Activated naive CD4-positive, alpha-beta T cell treated with anti-CD3 and anti-CD28 coated beads, Interleukin-2, amount 50 U/mL, for 24 hours (primary cell): ENCODE measurements around the gene LPCAT4.
A peak's percentile ranks its signal among the peaks of the same experiment; 100 is the strongest.
"Not testable (repeated sequence)": the region's sequence is repeated elsewhere in the genome, so short reads cannot be mapped to it uniquely, and the experiment has no call there.

Experiments used
- H3K27ac Mint-ChIP-seq: one replicate; pipeline ENCODE4 v1.8.0; 2021; ENCODE audit warnings: mild to moderate bottlenecking, mixed read lengths
- H3K27me3 Mint-ChIP-seq: one replicate; pipeline ENCODE4 v1.8.0; 2021; ENCODE audit warnings: mixed read lengths
- H3K36me3 Mint-ChIP-seq: one replicate; pipeline ENCODE4 v1.8.0; 2021; ENCODE audit warnings: mixed read lengths
- H3K4me1 Mint-ChIP-seq: one replicate; pipeline ENCODE4 v1.8.0; 2021; ENCODE audit warnings: mixed read lengths
- H3K4me3 Mint-ChIP-seq: one replicate; pipeline ENCODE4 v1.8.0; 2021; ENCODE audit warnings: mild to moderate bottlenecking, mixed read lengths
- H3K9me3 Mint-ChIP-seq: one replicate; pipeline ENCODE4 v1.8.0; 2021; ENCODE audit warnings: mixed read lengths

LPCAT4 gene

DNA sequence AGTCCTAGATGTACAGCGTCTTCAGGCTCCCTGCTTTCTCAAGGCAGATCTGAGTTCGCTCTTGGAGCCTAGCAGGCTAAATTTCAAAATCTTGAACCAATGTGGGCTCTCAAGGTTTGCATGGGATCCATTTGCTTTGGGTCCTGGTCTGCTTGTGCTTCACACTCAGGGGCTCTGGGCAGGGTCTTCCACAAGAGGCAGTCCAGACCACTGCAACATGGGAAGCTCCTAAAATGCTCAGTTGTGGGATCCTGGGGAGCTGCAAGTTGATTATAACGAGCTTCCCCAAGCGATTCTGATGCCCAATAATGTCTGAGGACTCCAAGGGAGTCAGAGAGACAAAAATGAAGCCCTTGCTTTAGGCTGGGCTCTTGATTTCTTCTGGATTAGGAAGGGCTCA, 17.2 kb downstream of the LPCAT4 start:
- Mint-ChIP-seq H3K27me3 (no peaks in the 10 kb centered on the region), H3K9me3 (no peaks in the 10 kb centered on the region), H3K4me1 (no peaks in the 10 kb centered on the region), H3K27ac (no peak overlapping the region), H3K4me3 (no peak overlapping the region), H3K36me3 (no peaks in the 10 kb centered on the region)

DNA sequence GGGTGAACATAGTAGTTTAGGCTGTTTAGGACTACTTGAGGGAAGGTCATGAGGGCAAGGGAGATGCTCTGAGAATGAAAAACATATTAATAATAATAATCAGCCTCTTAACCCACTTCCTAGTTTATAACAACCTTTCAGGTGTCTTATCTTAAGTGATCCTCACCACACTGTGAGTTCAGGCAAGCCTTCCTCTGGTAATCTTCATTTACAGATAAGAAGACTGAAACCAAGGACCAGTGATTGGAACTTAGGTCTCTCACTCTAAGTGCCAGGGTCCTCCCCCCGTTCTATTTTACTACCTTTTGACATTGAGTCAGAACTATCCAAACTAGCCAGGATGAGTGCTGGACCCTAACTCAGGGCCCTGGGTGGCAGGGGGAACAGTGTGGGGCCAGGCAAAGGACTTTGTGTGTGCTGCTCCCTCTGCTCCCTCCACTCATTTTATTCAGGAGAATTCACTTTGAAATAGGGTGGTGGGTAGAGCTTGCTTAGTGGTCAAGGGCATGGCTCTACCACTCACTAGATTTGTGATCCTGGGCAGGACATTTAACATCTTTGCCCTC, 18.2 kb downstream of the LPCAT4 start:
- Mint-ChIP-seq H3K27ac (no peak overlapping the region), H3K27me3 (no peaks in the 10 kb centered on the region), H3K4me3 (no peak overlapping the region), H3K4me1 (no peaks in the 10 kb centered on the region), H3K9me3 (no peaks in the 10 kb centered on the region), H3K36me3 (no peaks in the 10 kb centered on the region)

DNA sequence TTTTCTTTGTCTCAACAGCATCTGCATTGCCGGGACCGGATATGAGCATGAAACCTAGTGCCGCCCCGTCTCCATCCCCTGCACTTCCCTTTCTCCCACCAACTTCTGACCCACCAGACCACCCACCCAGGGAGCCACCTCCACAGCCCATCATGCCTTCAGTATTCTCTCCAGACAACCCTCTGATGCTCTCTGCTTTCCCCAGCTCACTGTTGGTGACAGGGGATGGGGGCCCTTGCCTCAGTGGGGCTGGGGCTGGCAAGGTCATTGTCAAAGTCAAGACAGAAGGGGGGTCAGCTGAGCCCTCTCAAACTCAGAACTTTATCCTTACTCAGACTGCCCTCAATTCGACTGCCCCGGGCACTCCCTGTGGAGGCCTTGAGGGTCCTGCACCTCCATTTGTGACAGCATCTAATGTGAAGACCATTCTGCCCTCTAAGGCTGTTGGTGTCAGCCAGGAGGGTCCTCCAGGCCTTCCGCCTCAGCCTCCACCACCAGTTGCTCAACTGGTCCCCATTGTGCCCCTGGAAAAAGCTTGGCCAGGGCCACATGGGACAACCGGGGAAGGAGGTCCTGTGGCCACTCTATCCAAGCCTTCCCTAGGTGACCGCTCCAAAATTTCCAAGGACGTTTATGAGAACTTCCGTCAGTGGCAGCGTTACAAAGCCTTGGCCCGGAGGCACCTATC, 18.9 kb downstream of the LPCAT4 start:
- H3K4me3 Mint-ChIP-seq: no peak overlapping the region
- H3K27ac Mint-ChIP-seq: no peak overlapping the region
- no peaks in the 10 kb centered on the region for H3K9me3 Mint-ChIP-seq
- no peaks in the 10 kb centered on the region for H3K4me1 Mint-ChIP-seq
- H3K36me3 Mint-ChIP-seq: no peaks in the 10 kb centered on the region
- no peaks in the 10 kb centered on the region for H3K27me3 Mint-ChIP-seq

DNA sequence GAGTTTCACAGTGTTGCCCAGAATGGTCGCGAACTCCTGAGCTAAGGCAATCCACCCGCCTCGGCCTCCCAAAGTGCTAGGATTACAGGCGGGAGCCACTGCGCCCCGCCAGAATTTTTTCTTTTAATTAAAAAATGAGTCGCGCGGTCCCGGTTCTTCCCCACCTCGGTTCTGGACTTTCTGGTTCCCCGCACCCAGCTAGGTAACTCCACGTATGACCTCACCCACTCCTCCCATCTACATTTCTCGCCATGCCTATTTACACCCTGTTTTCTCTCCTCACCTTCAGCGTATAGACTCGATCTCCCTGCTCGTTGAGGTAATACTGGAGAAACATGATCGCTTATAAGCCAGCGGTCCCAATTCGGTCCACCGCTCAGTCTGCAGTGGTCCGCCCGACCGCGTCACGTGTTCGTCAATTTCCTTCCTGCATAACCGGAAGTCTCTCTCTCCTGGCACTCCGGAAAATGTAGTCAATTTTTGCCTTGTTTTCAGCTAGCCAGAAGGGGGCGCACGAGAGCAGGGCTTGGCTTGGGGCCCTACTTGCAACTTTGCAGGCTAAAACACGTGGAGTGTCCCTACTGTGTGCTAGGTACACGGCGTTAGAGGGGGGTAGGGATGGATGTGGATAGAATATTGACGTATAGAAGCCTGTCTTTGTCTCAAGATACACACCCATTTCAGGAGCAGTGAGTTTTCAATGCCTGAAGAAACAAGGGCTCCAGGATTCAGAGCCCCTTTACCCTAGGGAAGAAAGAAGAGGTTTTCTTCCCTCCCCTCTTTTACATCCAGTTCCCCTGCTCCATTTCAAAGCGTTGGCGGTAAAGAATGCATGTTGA, 24.0 kb downstream of the LPCAT4 start, which contains the start of the genes NOP10 and NUTM1:
TSS of gene NOP10 (minus strand) at position 400 of the 839 bp plus-strand sequence. CDS start at position 337, 63 bp downstream.
TSS of gene NUTM1 (plus strand) at position 579 of the 839 bp plus-strand sequence. CDS start 382 bp downstream, outside the sequence.
- Mint-ChIP-seq H3K27me3 (no peaks in the 10 kb centered on the region), H3K27ac (peak within 1 kb of the TSS; percentile 95), H3K9me3 (no peaks in the 10 kb centered on the region), H3K4me3 (no peak within 1 kb of the TSS), H3K36me3 (peaks cover 17% of the 10 kb centered on the region), H3K4me1 (peaks cover 26% of the 10 kb centered on the region)

DNA sequence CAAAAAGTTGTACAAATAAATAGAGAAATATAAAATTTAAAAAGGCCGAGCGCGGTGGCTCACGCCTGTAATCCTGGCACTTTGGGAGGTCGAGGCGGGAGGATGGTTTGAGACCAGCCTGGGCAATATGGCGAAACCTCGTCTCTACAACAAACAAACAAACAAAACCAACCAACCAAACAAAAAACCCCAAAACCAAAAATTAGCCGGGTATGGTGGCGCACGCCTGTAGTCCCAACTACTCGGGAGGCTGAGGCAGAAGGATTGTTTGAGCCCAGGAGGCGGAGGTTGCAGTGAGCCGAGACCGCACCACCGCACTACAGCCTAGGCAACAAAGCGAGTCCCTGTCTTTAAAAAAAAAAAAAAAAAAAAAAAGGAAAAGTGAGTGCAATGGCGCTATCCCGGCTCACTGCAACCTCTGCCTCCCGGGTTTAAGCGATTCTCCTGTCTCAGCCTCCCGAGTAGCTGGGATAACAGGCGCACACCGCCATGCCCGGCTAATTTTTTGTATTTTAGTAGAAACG, 24.7 kb downstream of the LPCAT4 start:
- not testable (repeated sequence) for H3K27me3 Mint-ChIP-seq, H3K4me3 Mint-ChIP-seq, H3K9me3 Mint-ChIP-seq
- peaks cover 17% of the 10 kb centered on the region for H3K36me3 Mint-ChIP-seq
- peaks cover 26% of the 10 kb centered on the region for H3K4me1 Mint-ChIP-seq
- H3K27ac Mint-ChIP-seq: peak overlapping the region; percentile 95

DNA sequence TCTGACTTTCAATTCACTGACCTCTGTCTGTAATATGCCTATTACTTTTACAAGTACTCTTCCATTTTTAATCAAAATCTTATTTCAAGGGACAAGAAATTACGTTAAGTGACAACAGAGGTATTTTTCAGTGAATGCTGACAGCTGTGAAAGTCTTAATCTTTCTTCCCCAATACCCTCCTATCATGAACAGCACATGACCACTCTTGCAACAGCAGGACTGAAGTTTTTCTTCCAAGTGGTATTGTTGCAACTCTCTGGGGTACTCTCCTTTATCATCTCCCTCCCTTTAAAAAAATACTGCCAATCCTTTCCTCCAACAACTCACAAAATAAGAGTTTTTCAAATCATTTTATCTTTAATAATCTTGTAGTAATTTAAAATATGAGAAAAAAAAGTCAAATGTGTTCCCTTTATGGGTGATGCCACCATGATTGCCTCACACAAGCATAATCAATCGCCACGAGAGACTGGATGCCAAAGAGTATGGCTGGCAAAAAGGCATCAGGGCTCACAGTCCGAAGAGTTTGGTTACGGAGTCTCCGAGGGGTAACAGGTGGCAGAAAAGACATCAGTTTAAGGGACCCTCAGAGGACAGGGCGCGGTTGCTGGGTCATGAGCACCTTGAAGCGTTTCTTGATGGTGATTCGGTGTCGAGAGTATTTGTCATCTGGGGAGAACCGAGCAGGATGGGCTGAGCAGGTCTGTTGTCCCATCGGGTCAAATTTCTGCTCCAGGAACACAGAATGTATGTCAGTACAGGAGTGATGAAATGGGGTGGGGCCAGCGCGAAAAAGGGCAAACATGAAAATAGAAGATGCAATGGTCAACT, 25.4 kb downstream of the LPCAT4 start:
- no peaks in the 10 kb centered on the region for H3K9me3 Mint-ChIP-seq
- no peak overlapping the region for H3K4me3 Mint-ChIP-seq
- H3K36me3 Mint-ChIP-seq: peaks cover 17% of the 10 kb centered on the region
- peaks cover 31% of the 10 kb centered on the region for H3K4me1 Mint-ChIP-seq
- H3K27ac Mint-ChIP-seq: peak overlapping the region; percentile 95
- H3K27me3 Mint-ChIP-seq: no peaks in the 10 kb centered on the region

DNA sequence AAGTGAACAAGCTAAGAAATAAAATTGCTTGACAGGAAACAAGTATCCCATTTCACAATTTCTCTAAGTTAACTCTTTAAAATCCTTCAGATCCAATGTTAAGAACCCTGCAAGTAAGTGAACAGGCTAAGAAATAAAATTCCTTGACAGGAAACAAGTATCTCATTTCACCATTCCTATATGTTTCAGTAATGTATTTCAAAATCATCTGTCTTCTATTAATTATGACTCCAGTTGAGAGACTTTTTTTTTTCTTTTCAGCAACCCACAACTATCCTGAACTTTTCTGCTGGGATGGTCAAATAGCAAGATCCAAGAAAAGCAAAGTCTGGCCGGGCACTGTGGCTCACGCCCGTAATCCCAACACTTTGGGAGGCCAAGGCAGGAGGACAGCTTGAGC, 27.1 kb downstream of the LPCAT4 start:
- Mint-ChIP-seq H3K4me3 (peak overlapping the region; percentile 79), H3K27ac (peak overlapping the region; percentile 88), H3K27me3 (no peaks in the 10 kb centered on the region), H3K9me3 (no peaks in the 10 kb centered on the region), H3K4me1 (peaks cover 46% of the 10 kb centered on the region), H3K36me3 (peaks cover 17% of the 10 kb centered on the region)

DNA sequence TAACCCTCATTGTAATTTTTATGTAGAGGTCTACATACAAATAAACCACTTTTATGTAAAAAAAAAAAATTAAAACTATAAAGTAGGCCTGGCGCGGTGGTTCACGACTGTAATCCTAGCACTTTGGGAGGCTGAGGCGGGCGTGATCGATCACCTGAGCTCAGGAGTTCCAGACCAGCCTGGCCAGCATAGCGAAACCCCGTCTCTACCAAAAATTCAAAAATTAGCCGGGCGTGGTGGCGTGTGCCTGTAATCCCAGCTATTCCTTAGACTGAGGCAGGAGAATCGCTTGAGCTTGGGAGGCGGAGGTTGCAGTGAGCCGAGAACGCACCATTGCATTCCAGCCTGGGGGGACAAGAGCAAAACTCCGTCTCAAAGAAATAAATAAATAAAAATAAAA, 28.6 kb downstream of the LPCAT4 start:
- no peak overlapping the region for H3K27ac Mint-ChIP-seq
- H3K9me3 Mint-ChIP-seq: no peaks in the 10 kb centered on the region
- H3K36me3 Mint-ChIP-seq: peaks cover 17% of the 10 kb centered on the region
- H3K4me1 Mint-ChIP-seq: peaks cover 59% of the 10 kb centered on the region
- H3K4me3 Mint-ChIP-seq: peak overlapping the region; percentile 92
- no peaks in the 10 kb centered on the region for H3K27me3 Mint-ChIP-seq

DNA sequence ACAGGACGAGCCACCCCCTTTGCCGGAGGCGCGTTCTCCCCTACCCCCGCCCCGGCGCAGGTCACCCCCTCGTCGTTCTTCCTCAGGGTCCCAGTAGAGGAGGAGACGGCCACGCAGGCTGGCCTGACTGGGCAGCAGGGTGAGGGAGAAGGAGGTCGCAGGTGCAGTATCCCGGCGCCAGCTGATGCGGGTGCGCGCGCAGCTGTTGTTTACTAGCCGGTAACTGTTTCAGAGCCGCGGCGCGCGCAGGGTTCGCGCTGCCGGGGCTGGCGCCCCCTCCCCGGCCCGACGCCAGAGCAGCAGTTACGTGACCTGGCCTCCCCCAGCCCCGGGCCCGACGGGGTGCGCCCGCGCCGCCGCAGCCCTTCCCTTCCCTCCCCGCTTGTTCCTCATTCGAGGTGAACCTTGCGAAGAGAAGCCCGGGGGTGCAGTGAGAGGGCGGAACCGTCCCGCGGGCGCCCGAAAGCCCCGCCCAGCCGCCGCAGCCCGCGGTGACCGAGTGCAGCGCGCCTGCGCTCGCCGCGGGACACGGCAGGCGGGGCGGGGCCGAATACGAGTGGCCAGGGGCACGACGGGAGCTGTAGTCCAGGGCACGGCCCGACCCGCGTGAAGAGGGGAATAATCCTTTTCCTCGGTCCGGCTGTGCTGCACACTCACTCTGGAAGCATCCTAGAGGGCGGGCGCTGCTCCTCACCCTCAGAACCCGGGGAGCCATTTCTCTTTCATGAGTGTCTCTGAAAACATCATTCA, 29.3 kb downstream of the LPCAT4 start, which contains the start of gene SLC12A6:
TSS of gene SLC12A6 (minus strand) at position 225 of the 750 bp plus-strand sequence. CDS start 1,101 bp downstream, outside the sequence.
- peak within 1 kb of the TSS; percentile 97 for H3K27ac Mint-ChIP-seq
- H3K9me3 Mint-ChIP-seq: no peaks in the 10 kb centered on the region
- peak within 1 kb of the TSS; percentile 92 for H3K4me3 Mint-ChIP-seq
- peaks cover 63% of the 10 kb centered on the region for H3K4me1 Mint-ChIP-seq
- no peaks in the 10 kb centered on the region for H3K27me3 Mint-ChIP-seq
- peaks cover 17% of the 10 kb centered on the region for H3K36me3 Mint-ChIP-seq

DNA sequence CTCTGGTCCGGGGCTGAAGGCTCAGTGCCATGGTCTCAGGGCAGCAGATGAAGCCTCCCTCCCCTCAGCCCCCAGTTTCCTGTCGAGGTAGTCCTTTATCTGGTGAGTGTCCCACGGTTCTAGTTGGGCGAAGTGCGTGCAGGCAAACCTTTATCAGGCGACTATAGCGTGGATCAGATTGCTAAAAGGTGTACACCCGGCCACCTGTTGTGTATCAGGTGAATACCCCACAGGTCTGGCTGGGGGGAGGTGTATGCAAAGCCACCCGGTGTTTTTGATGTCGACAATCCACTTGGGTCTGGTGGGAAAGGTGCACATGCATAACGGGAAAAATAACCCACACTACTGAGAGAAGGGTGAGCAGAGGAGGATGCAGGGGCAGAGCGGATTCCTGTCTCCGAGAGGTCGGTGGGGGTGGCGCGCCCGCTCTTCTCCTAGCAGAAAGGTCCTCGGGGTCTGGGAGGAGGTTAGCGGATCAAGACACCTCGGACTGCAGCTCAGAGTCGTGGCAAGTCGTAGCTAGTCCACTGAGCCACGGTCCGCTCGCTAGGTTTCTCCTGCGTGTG, 29.9 kb downstream of the LPCAT4 start:
- H3K36me3 Mint-ChIP-seq: peaks cover 18% of the 10 kb centered on the region

DNA sequence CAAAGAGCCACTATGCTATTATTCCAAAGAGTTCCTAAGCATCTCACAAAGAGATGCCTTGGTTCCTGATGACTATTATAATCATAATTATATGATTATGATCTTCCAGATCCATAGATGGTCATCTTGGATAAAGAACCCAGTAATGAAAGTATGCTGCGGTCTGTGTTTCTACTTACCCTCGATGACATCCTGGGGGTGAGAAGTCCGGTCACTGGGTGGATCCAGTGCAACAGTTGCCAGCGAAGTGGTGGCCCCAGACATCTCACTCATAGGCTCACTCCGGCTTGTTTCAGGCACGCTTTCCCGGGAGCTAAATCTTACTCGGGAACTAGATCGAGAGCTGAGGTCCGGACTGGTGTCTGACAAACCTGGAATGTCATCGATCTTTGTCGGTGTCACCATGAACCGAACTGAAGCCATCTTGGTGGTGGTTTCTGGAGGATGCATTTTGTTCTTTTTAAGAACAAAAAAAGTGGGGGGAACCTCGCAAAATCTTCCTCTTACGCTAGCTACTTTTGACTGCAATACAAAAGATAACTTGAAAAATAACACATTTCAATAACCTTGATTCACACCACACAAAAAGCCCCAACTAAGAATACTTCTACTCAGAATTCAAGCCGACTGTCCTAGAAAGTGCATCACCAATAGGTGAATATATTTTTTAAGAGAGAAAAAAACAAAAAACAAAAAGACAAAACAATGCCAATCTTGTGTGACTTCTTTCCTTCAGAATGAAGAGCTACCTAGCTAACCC, 30.6 kb downstream of the LPCAT4 start:
- peaks cover 15% of the 10 kb centered on the region for H3K36me3 Mint-ChIP-seq
- H3K4me1 Mint-ChIP-seq: peaks cover 70% of the 10 kb centered on the region
- H3K27ac Mint-ChIP-seq: peak overlapping the region; percentile 97
- H3K4me3 Mint-ChIP-seq: peak overlapping the region; percentile 92
- no peaks in the 10 kb centered on the region for H3K27me3 Mint-ChIP-seq
- H3K9me3 Mint-ChIP-seq: no peaks in the 10 kb centered on the region

More for the DNA sequence above, 29.9 kb downstream of the LPCAT4 start:
- Mint-ChIP-seq H3K27ac (peak overlapping the region; percentile 97), H3K4me3 (peak overlapping the region; percentile 92), H3K4me1 (peaks cover 70% of the 10 kb centered on the region), H3K27me3 (no peaks in the 10 kb centered on the region), H3K9me3 (no peaks in the 10 kb centered on the region)

DNA sequence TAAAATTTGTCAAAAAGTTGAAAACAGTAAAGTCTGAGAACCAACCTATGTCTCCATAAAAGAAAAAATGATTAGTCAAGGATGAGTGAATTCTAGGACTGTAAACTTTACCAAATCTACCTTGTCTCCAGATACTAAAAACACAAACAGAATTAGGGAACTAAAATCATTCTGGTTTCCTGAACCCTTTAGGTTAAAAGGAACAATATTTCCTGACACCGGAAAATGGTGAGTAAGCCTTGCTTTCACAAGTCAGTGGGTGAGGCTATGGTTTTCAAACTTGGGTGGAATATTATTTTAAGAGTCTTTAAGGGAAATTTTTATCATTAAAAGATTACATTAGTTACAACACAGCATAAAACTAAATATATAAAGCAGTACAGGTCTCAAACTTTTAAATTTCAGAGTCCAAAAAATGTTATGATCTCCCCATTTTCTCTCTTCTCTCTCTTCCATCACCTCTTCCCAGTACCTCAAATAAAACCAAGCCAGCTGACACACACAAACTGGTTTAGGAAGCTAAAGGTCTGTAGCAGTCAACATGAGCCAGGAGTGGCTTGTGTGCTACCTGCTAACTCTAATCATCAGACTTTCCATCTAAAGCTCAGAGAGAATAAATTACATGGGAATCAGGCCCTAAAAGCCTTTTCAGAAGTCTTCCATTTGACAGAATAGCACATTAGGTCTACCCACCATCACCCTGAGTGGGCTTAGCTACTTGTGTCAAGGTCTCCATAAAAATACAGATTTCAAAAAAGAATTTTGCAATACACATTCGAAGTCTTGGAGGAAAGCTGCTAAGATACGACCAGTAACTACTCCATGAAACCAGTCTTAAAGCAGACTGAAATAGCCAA, 31.6 kb downstream of the LPCAT4 start:
- peaks cover 73% of the 10 kb centered on the region for H3K4me1 Mint-ChIP-seq
- no peaks in the 10 kb centered on the region for H3K27me3 Mint-ChIP-seq
- peak overlapping the region; percentile 92 for H3K4me3 Mint-ChIP-seq
- H3K9me3 Mint-ChIP-seq: no peaks in the 10 kb centered on the region
- H3K36me3 Mint-ChIP-seq: peaks cover 13% of the 10 kb centered on the region
- H3K27ac Mint-ChIP-seq: peak overlapping the region; percentile 97

DNA sequence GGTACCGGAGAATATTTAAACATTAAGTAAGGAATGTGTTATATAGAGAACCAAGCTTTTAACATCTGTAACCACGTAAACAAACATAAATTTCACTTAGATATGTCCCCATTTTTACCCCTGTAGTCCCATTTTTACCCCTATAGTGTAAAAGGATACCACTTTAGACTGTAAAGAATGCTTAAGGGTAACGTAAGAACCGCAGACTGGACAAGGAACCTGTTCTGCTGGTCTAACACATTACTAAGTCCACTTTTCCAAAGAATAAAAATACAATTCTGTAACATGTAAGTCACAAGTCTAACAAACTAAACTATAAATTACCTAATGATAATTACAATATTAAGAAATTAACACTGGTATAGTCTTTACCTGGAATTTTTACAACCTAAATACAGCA, 32.3 kb downstream of the LPCAT4 start:
- Mint-ChIP-seq H3K27ac (peak overlapping the region; percentile 97), H3K9me3 (no peaks in the 10 kb centered on the region), H3K4me1 (peaks cover 73% of the 10 kb centered on the region), H3K36me3 (peaks cover 7% of the 10 kb centered on the region), H3K27me3 (no peaks in the 10 kb centered on the region), H3K4me3 (peak overlapping the region; percentile 92)
